ENCODE data around the gene LEKR1. TPM values are rescaled to one million over a fixed set of nuclear protein-coding genes. Genes with fewer than 3 reads are reported as not detected.

The LEKR1 gene
- total RNA-seq, 2 experiments from 2014 or later = 0.16 TPM; not detected in 1

DNA sequence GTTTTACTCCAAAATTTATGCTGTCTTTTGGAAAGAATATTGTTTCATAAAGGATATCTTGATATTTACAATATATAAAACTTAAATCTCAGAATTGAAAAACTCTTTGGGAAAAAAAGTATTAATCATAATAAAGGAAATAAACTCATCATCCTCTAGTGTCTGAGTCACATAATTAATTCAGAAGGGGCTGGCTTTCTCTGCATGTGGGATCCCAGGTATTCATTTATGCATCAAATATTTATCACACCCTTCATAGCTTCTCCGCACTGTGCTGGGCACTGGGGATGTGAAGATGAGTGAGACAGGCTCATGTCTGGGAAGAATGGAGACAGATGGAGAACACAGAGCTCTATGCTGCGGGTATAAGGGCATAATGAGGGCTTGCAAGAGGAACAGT, 268.1 kb downstream of the LEKR1 start:
- intact Hi-C loops (cut with micrococcal nuclease; ENCODE audit: unreplicated experiment) = no loop called here
- ChIA-PET CTCF (ENCODE audit: unreplicated experiment) (no interaction called here), POLR2A (interaction anchor here (1.0 to 12.7 kb wide), 5 partner anchors 11 to 421 kb away, joined by 3 to 171 read pairs (median 4); no protein-coding TSS in a partner anchor)
- no peak overlapping the region for H3K27ac ChIP-seq (ENCODE audit: low read depth, low read length, poor library complexity, severe bottlenecking)
- DNase-seq (ENCODE audit: low spot score) = no peak
- H3K9me3 ChIP-seq (ENCODE audit: low read length) = no peaks in the 10 kb centered on the region
- no peaks in the 10 kb centered on the region for H3K36me3 ChIP-seq (ENCODE audit: insufficient read depth, low read length)
- H3K4me1 ChIP-seq (ENCODE audit: insufficient read depth, low read length, poor library complexity, severe bottlenecking) = peaks cover 14% of the 10 kb centered on the region
- H2AFZ ChIP-seq (ENCODE audit: low read length) = no peak overlapping the region
- no peaks in the 10 kb centered on the region for H3K9me2 ChIP-seq (ENCODE audit: insufficient read depth, low read length)
- H3K4me2 ChIP-seq (ENCODE audit: low read length) = no peak overlapping the region
- BruUV-seq (replicated peaks) = no TSS peak
- H4K20me1 ChIP-seq (ENCODE audit: insufficient read depth, low read length) = no peaks in the 10 kb centered on the region
- TF ChIP-seq CTCF (conservative IDR thresholded peaks at IDR 0.05; ENCODE audit: low read length) (no peak), EZH2phosphoT487 (IDR thresholded peaks at IDR 0.05; ENCODE audit: borderline replicate concordance, low read depth, low read length) (no peak)
- H3K4me3 ChIP-seq (ENCODE audit: low read depth, low read length, poor library complexity, severe bottlenecking) = no peak overlapping the region
- no peaks in the 10 kb centered on the region for H3K79me2 ChIP-seq (ENCODE audit: insufficient read depth, low read depth, low read length)

- ChIA-PET CTCF (ENCODE audit: unreplicated experiment) (no interaction called here), POLR2A (interaction anchor here (1.0 to 12.7 kb wide), 5 partner anchors 9 to 421 kb away, joined by 3 to 171 read pairs (median 4); no protein-coding TSS in a partner anchor)
- H3K4me3 ChIP-seq (ENCODE audit: low read depth, low read length, poor library complexity, severe bottlenecking) = no peak overlapping the region
- H2AFZ ChIP-seq (ENCODE audit: low read length) = no peak overlapping the region
- no peak for TF ChIP-seq CTCF (conservative IDR thresholded peaks at IDR 0.05; ENCODE audit: low read length)
- no peak for TF ChIP-seq EZH2phosphoT487 (IDR thresholded peaks at IDR 0.05; ENCODE audit: borderline replicate concordance, low read depth, low read length)
- no peak overlapping the region for H3K27ac ChIP-seq (ENCODE audit: low read depth, low read length, poor library complexity, severe bottlenecking)
- intact Hi-C loops (cut with micrococcal nuclease; ENCODE audit: unreplicated experiment) = no loop called here
- H3K36me3 ChIP-seq (ENCODE audit: insufficient read depth, low read length) = no peaks in the 10 kb centered on the region
- no peak overlapping the region for H3K4me2 ChIP-seq (ENCODE audit: low read length)
- no peaks in the 10 kb centered on the region for H4K20me1 ChIP-seq (ENCODE audit: insufficient read depth, low read length)
- no peaks in the 10 kb centered on the region for H3K9me2 ChIP-seq (ENCODE audit: insufficient read depth, low read length)
- BruUV-seq (replicated peaks) = no TSS peak
- H3K4me1 ChIP-seq (ENCODE audit: insufficient read depth, low read length, poor library complexity, severe bottlenecking) = peaks cover 7% of the 10 kb centered on the region
- H3K79me2 ChIP-seq (ENCODE audit: insufficient read depth, low read depth, low read length) = no peaks in the 10 kb centered on the region
- no peaks in the 10 kb centered on the region for H3K9me3 ChIP-seq (ENCODE audit: low read length)
- no peak for DNase-seq (ENCODE audit: low spot score)
Measured at GRCh38 chr3:157094751-157095480, 268.8 kb downstream of the LEKR1 start.

Small RNA genes within 50 kb of the gene (small RNA-seq; reads per million reads assigned to genes)
- gene KLF3P2 = not detected

Other genes with a start within 250 kb of the LEKR1 start
- gene TIPARP, start 151.8 kb upstream of the LEKR1 start, total RNA-seq (2014; rRNA removed; shearing (Covaris generic)) = 9.7 and 10.0 TPM in 2 replicates
- gene TIPARP, start 151.8 kb upstream of the LEKR1 start, total RNA-seq (2022) = 13.4 and 14.8 TPM in 2 replicates

All from OCI-LY7 (cell line).